Neuronal stem cell (in vitro differentiated cells): ENCODE measurements around the gene STAB2.

Experiments used
- DNase-seq: peaks from one replicate; pipeline ENCODE4 v3.0.0-alpha.2; 2013; ENCODE audit warnings: low spot score
- H2AFZ ChIP-seq: one replicate; pipeline ENCODE4 v1.6.1; 2013; ENCODE audit warnings: mild to moderate bottlenecking, low read length, inconsistent platforms
- H2AK5ac ChIP-seq: 2 replicates; pipeline ENCODE4 v1.6.1; 2013; ENCODE audit warnings: low read depth, mild to moderate bottlenecking, inconsistent platforms, low read length, moderate library complexity, mixed read lengths
- H2BK120ac ChIP-seq: 2 replicates; pipeline ENCODE4 v1.6.1; 2013; ENCODE audit warnings: low read depth, mild to moderate bottlenecking, inconsistent platforms, low read length, moderate library complexity, mixed read lengths
- H2BK12ac ChIP-seq: one replicate; pipeline ENCODE4 v1.6.1; 2013; ENCODE audit warnings: low read length, inconsistent platforms
- H2BK15ac ChIP-seq: 2 replicates; pipeline ENCODE4 v1.6.1; 2013; ENCODE audit warnings: mild to moderate bottlenecking, low read length, inconsistent platforms, mixed read lengths
- H2BK5ac ChIP-seq: one replicate; pipeline ENCODE4 v1.6.1; 2013; ENCODE audit warnings: inconsistent platforms, mild to moderate bottlenecking, low read length, moderate library complexity
- H3K14ac ChIP-seq: one replicate; pipeline ENCODE4 v1.6.1; 2013; ENCODE audit warnings: low read length, inconsistent platforms
- H3K18ac ChIP-seq: 2 replicates; pipeline ENCODE4 v1.6.1; 2013; ENCODE audit warnings: low read length, inconsistent platforms
- H3K23ac ChIP-seq: 2 replicates; pipeline ENCODE4 v1.6.1; 2013; ENCODE audit warnings: low read depth, mild to moderate bottlenecking, mixed read lengths, low read length, inconsistent platforms; ENCODE audit not compliant: poor library complexity
- H3K27ac ChIP-seq: replicated peaks from 3 replicates; pipeline ENCODE4 v1.5.1; 2013; ENCODE audit warnings: low read length, inconsistent platforms
- H3K27me3 ChIP-seq, 3 experiments: 2 replicates each; pipeline ENCODE4 v1.6.1; 2013; ENCODE audit warnings: low read length in 3 of 3, mild to moderate bottlenecking in 2 of 3, inconsistent platforms in 1 of 3, low read depth in 1 of 3, mixed read lengths in 1 of 3, moderate library complexity in 1 of 3; ENCODE audit not compliant: control insufficient read depth in 3 of 3, insufficient read depth in 3 of 3
- H3K36me3 ChIP-seq, 2 donors: replicated peaks in 1 of 2; 2 replicates each; pipeline ENCODE4 v1.6.1; 2013; ENCODE audit warnings: low read length in 2 of 2; ENCODE audit not compliant: control insufficient read depth in 2 of 2, insufficient read depth in 2 of 2
- H3K4ac ChIP-seq: 2 replicates; pipeline ENCODE4 v1.6.1; 2013; ENCODE audit warnings: inconsistent platforms, mild to moderate bottlenecking, low read length, moderate library complexity
- H3K4me1 ChIP-seq, 2 donors: 1 replicate in 1 of 2; 2 replicates in 1 of 2; pipeline ENCODE4 v1.6.1; 2013; ENCODE audit warnings: low read length in 2 of 2, low read depth in 1 of 2; ENCODE audit not compliant: control insufficient read depth in 2 of 2, insufficient read depth in 1 of 2
- H3K4me2 ChIP-seq: one replicate; pipeline ENCODE4 v1.6.1; 2013; ENCODE audit warnings: mild to moderate bottlenecking, low read length, inconsistent platforms; ENCODE audit not compliant: insufficient read depth, poor library complexity, severe bottlenecking
- H3K4me3 ChIP-seq, 2 donors: 2 replicates each; pipeline ENCODE4 v1.5.1; 2013; ENCODE audit warnings: low read length in 2 of 2, mild to moderate bottlenecking in 2 of 2, inconsistent platforms in 1 of 2, moderate library complexity in 1 of 2
- H3K79me1 ChIP-seq: one replicate; pipeline ENCODE4 v1.6.1; 2013; ENCODE audit warnings: low read depth, mild to moderate bottlenecking, inconsistent platforms, low read length, moderate library complexity
- H3K9ac ChIP-seq: one replicate; pipeline ENCODE4 v1.6.1; 2013; ENCODE audit warnings: mild to moderate bottlenecking, low read depth, low read length, inconsistent platforms; ENCODE audit not compliant: poor library complexity
- H3K9me3 ChIP-seq, 2 donors: replicated peaks in 1 of 2; 2 replicates each; pipeline versions ENCODE3 to v1.6.1; 2013; ENCODE audit warnings: low read length in 2 of 2, mild to moderate bottlenecking in 2 of 2, inconsistent platforms in 1 of 2, low read depth in 1 of 2, mixed read lengths in 1 of 2, moderate library complexity in 1 of 2; ENCODE audit not compliant: control insufficient read depth in 2 of 2, insufficient read depth in 1 of 2
- H4K8ac ChIP-seq: one replicate; pipeline ENCODE4 v1.6.1; 2013; ENCODE audit warnings: low read depth, mild to moderate bottlenecking, inconsistent platforms, low read length, moderate library complexity
- H4K91ac ChIP-seq: one replicate; pipeline ENCODE4 v1.6.1; 2013; ENCODE audit warnings: low read length, low read depth, mild to moderate bottlenecking, inconsistent platforms; ENCODE audit not compliant: poor library complexity
- WGBS, 2 donors: extraction: QIAGEN DNeasy Blood & Tissue Kit; methylation state at CpG; one replicate each; pipeline ENCODE4 v1.1.7; 2013; ENCODE audit warnings: missing lambda C conversion rate in 2 of 2, mixed read lengths in 1 of 2; ENCODE audit not compliant: insufficient read length in 2 of 2, insufficient replicate concordance in 1 of 2; ENCODE audit errors: extremely low coverage in 2 of 2; 5-methylcytosine and 5-hydroxymethylcytosine counted together

STAB2 gene

DNA sequence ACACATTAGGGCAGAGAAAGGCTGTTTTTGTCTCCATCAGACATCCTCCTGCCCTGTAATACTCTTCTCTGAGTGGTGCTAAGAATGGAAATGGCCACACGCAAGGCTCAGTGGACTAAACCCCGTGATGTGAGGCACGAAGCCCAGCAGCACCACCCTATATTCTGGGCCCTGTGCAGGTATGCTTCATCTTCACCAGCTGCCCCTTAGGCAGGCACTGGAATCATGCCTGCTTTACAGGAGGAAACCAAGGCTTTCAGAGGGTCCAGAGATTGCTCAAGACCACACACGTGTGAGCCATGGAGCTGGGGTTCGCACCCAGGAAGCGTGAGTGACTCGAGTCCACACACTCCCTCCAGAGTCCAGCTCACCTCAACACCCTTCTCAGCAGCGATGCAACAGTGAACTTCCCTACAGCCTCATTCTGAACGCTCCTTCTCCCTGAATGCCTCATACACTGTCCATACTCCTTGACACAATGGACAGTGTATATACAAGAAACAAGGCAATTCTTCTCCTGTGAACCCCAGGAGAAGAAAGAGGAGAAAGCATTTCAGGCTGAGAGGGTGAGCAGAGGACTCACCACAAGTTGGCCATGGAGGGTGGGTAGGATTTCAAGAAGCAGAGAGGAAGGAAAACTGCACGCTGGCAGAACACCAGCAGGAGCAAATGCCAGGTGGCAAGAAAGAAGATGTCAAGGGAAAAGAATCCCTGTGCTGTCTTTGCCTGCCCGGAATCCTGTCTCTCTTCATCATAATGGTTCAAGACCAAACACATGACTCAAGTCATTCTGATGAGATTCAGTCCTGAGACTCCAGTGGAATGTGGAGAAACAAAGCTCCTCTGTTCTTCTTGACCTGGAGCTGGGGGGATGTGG, 214.9 kb downstream of the STAB2 start:
- Histone ChIP-seq H2BK120ac (no peak overlapping the region), H2AFZ (no peak overlapping the region), H3K79me1 (no peaks in the 10 kb centered on the region), H3K27me3 (no peaks in the 10 kb centered on the region), H3K36me3 (peaks cover 0 to 7% of the 10 kb centered on the region in 2 donors), H3K4me2 (no peak overlapping the region), H3K27ac (no peak overlapping the region), H3K9me3 (no peaks in the 10 kb centered on the region), H4K91ac (no peak overlapping the region), H2BK5ac (no peak overlapping the region), H2AK5ac (no peak overlapping the region), H4K8ac (no peak overlapping the region), H3K4me1 (peaks cover 3 to 6% of the 10 kb centered on the region in 2 donors), H3K23ac (no peak overlapping the region), H3K4me3 (no peak overlapping the region), H3K9ac (no peak overlapping the region), H3K14ac (no peak overlapping the region), H2BK12ac (no peak overlapping the region), H3K4ac (no peak overlapping the region), H2BK15ac (no peak overlapping the region), H3K18ac (peak overlapping the region; percentile 70)
- no CpG with 5 or more reads among the region's 11 CpGs for WGBS, 2 donors
- DNase-seq: no peak

DNA sequence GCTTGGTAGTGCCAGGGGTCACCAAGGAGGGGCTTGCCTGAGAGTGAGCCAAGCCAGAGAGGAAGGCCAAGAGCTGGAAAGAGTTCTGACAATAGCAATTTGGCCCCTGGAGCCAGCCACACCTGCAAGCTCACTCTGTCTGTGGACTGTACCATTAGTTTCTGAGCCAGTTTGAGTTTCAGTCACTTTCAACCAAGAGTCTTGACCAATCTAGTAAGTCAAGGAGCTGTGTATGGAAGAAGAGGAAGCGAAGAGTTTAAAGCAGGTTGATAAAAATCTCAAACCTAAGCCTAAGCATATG, 215.5 kb downstream of the STAB2 start:
- Histone ChIP-seq H3K9ac (no peak overlapping the region), H4K8ac (no peak overlapping the region), H3K27ac (no peak overlapping the region), H3K4me2 (no peak overlapping the region), H3K9me3 (no peaks in the 10 kb centered on the region), H3K79me1 (no peaks in the 10 kb centered on the region), H2AFZ (no peak overlapping the region), H3K4me1 (peaks cover 3 to 6% of the 10 kb centered on the region in 2 donors), H3K23ac (no peak overlapping the region), H2BK12ac (no peak overlapping the region), H3K14ac (no peak overlapping the region), H2AK5ac (no peak overlapping the region), H2BK15ac (no peak overlapping the region), H4K91ac (no peak overlapping the region), H3K4me3 (no peak overlapping the region), H3K18ac (no peak overlapping the region), H3K36me3 (peaks cover 0 to 6% of the 10 kb centered on the region in 2 donors), H2BK120ac (no peak overlapping the region), H2BK5ac (no peak overlapping the region), H3K4ac (no peak overlapping the region), H3K27me3 (no peaks in the 10 kb centered on the region)
- WGBS, 2 donors: no CpG with 5 or more reads among the region's 1 CpG
- DNase-seq: no peak

DNA sequence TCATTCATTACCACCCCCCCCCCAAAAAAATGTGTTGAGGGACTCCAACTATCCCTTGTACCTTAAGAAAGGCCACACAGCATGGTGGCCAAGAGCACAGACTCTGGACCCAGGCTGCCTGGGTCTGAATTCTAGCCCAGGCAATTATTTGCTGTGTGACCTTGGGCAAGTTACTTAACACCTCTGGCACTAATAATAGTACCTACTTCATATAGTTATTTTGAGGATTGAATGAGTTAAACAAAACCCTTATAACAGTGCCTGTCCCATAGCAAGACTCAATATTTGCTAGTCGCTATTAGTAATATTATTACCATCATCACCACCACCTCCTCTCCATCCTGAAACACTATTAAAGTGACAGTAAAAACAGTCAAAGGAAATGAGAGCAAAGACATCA, 216.8 kb downstream of the STAB2 start:
- Histone ChIP-seq H3K4me2 (no peak overlapping the region), H4K8ac (no peak overlapping the region), H2BK15ac (no peak overlapping the region), H3K4me3 (no peak overlapping the region), H3K79me1 (no peaks in the 10 kb centered on the region), H2BK5ac (no peak overlapping the region), H2BK120ac (no peak overlapping the region), H3K23ac (no peak overlapping the region), H4K91ac (no peak overlapping the region), H3K4me1 (peaks cover 3 to 6% of the 10 kb centered on the region in 2 donors), H3K27me3 (no peaks in the 10 kb centered on the region), H2AFZ (no peak overlapping the region), H3K9me3 (no peaks in the 10 kb centered on the region), H2AK5ac (no peak overlapping the region), H3K14ac (no peak overlapping the region), H3K36me3 (peaks cover 0 to 3% of the 10 kb centered on the region in 2 donors), H3K27ac (no peak overlapping the region), H3K9ac (no peak overlapping the region), H3K18ac (no peak overlapping the region), H2BK12ac (no peak overlapping the region), H3K4ac (no peak overlapping the region)
- DNase-seq: no peak
- WGBS, 2 donors: no CpG with 5 or more reads among the region's 1 CpG

DNA sequence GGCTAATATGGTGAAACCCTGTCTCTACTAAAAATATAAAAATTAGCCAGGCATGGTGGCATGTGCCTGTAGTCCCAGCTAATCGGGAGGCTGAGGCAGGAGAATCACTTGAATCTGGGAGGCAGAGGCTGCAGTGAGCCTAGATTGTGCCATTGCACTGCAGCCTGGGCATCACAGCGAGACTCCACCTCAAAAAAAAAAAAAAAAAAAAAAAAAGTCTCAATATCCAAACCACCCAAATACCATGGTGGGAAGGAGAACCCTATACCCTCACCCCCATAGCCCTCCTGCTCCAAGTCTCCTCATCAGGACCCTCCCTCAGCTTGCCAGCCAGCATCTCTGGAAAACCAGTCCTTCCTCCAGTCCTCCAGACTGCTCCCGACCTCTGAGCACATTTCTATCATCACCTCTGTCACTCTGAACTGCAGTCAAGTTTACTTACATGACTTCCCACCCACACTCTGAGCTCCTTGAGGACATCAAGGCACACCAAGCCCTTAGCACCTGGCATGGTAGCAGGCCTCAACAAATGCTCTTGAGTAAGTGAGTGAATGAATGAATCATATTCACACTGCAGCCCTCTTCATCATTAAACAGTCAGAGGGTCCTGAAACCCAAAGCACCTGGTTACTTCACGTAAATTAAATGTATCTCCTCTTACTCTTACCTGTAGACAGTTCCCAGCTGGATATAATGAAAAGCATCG, 218.7 kb downstream of the STAB2 start:
- Histone ChIP-seq H3K9ac (no peak overlapping the region), H3K4ac (no peak overlapping the region), H3K14ac (no peak overlapping the region), H3K79me1 (no peaks in the 10 kb centered on the region), H3K18ac (no peak overlapping the region), H3K36me3 (peaks cover 0 to 8% of the 10 kb centered on the region in 2 donors), H4K8ac (no peak overlapping the region), H4K91ac (no peak overlapping the region), H2AFZ (no peak overlapping the region), H3K27me3 (no peaks in the 10 kb centered on the region), H3K23ac (no peak overlapping the region), H3K9me3 (no peaks in the 10 kb centered on the region), H3K27ac (no peak overlapping the region), H3K4me1 (peaks cover 0 to 6% of the 10 kb centered on the region in 2 donors), H2BK12ac (no peak overlapping the region), H2AK5ac (no peak overlapping the region), H2BK15ac (no peak overlapping the region), H3K4me2 (no peak overlapping the region), H2BK5ac (no peak overlapping the region), H3K4me3 (peak overlapping the region in 1 of 2 donors; percentile 51), H2BK120ac (no peak overlapping the region)
- no CpG with 5 or more reads among the region's 5 CpGs for WGBS, 2 donors
- no peak for DNase-seq
